ENCODE data around the gene NT5DC1. TPM values are rescaled to one million over a fixed set of nuclear protein-coding genes. Genes with fewer than 3 reads are reported as not detected.
A peak's percentile ranks its signal among the peaks of the same experiment; 100 is the strongest.

Gene NT5DC1
- total RNA-seq (2014; rRNA removed; shearing (Covaris generic)), result 14.0 and 15.4 TPM in 2 replicates

DNA sequence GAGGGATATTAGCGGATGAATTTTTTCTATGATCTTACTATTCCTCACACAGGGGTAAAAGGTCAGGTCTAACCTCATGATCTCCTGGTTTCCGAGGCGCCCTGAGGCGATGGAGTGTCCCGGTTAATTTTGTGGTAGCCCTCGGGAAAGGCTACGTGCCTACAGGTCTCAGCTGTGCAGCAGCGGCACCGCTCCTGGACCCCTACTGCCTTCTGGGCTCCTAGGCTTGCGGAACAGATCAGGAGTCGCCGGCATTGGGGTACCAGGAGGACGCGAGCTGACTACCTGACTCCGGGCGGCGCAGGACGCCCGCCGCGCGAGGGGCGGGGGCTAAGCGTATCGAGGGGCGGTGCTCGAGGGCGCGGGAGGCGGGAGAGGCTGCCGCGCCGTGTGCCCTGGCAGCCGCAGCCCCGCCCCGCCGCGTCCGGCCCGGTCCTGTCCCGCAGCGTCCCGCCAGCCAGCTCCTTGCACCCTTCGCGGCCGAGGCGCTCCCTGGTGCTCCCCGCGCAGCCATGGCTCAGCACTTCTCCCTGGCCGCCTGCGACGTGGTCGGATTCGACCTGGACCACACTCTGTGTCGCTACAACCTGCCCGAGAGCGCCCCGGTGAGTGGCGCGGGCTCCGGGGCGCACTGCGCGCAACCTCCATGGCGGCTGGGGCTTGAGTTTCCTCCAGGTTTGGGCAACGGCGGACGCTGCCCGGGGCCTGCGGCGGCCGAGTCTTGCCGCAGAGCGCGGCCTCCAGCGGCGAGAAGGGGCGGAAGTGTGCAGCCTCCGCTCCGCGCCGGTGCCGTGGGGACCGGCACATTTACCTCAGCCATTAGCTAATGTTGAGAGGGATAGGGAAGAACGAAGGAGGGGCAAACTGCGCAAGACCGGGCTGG is at the start of gene NT5DC1:
Gene NT5DC1, plus strand, starts transcription at position 435 of the 883 bp plus-strand sequence. Its CDS starts 78 bp downstream, at position 513.
- Histone ChIP-seq H3K36me3 (no peaks in the 10 kb centered on the region), H3K4me1 (no peaks in the 10 kb centered on the region), H3K27ac (peak within 1 kb of the TSS; percentile 81), H3K9me3 (replicated peaks) (peaks cover 4% of the 10 kb centered on the region; the same call in 1 of the 2 replicates), H3K27me3 (no peaks in the 10 kb centered on the region), H3K4me3 (peak within 1 kb of the TSS; percentile 83)
- DNase-seq, result peak; percentile 82 to 86

DNA sequence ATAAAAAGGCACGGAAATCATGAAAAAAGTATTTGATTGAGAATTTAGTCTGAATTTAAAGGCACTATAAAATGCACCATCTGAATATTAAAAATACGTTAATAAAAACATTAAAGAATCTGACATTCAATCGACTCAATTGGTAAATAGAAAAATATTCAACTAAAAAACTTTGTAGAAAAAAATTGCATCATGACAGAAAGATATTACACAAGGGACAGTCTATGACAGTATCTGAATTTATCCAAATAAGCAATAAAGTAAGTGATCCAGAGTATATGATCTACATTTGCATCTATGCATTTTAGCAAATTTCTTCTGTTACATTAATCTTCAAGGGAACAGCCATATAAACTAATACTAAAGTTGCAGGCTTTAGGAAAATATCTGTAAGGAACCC is 49.4 kb upstream of the NT5DC1 start:
- Histone ChIP-seq H3K27me3 (no peaks in the 10 kb centered on the region), H3K36me3 (no peaks in the 10 kb centered on the region), H3K4me1 (no peaks in the 10 kb centered on the region), H3K9me3 (replicated peaks) (no peaks in the 10 kb centered on the region), H3K27ac (no peak overlapping the region), H3K4me3 (no peak overlapping the region)
- no peak for DNase-seq

DNA sequence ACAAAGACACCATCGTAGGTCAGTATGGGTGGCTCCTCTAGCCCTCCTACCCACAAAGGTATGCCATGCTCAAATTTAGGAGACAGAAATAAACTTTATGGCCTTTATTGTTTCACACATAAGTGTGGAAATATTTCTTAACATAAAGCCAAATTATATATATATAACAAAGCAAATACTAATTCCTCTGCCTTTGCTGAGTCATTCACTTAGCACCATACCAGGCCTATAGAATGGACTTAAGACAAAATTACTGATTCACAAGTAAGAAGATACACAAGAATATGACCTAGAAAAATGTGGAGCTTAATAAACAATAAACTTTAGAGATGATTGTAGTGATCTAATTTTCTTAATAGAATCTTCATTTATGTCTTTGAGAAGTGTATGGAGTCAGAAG is 45.1 kb upstream of the NT5DC1 start:
- no peaks in the 10 kb centered on the region for H3K9me3 ChIP-seq (replicated peaks)
- DNase-seq, result no peak
- no peak overlapping the region for H3K27ac ChIP-seq
- H3K36me3 ChIP-seq, result no peaks in the 10 kb centered on the region
- no peaks in the 10 kb centered on the region for H3K27me3 ChIP-seq
- H3K4me3 ChIP-seq, result no peak overlapping the region
- no peaks in the 10 kb centered on the region for H3K4me1 ChIP-seq

DNA sequence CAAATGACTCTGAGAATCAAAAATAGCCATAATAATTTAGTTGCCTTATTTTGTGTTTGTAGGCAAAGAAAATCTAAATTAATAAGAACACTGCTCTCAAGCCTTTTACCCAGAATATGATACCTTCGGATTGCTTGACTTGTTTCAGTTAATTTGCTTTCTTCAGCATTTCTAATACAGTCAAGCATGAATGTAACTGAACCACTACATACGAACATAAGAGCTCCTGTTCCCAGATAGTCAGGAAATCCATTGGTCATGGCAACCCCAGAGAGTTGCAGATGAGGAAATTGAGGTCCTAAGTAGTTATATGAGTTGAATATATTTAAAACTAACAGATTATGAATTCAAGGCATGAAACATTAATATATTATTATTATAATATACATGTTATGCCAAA is 42.9 kb upstream of the NT5DC1 start:
- Histone ChIP-seq H3K9me3 (replicated peaks) (no peaks in the 10 kb centered on the region), H3K4me1 (peaks cover 10% of the 10 kb centered on the region), H3K4me3 (no peak overlapping the region; the same call in 1 of the 2 replicates), H3K36me3 (no peaks in the 10 kb centered on the region), H3K27me3 (no peaks in the 10 kb centered on the region), H3K27ac (no peak overlapping the region; the same call in 1 of the 2 replicates)
- DNase-seq, result peak in 1 of 2 experiments; percentile 14

DNA sequence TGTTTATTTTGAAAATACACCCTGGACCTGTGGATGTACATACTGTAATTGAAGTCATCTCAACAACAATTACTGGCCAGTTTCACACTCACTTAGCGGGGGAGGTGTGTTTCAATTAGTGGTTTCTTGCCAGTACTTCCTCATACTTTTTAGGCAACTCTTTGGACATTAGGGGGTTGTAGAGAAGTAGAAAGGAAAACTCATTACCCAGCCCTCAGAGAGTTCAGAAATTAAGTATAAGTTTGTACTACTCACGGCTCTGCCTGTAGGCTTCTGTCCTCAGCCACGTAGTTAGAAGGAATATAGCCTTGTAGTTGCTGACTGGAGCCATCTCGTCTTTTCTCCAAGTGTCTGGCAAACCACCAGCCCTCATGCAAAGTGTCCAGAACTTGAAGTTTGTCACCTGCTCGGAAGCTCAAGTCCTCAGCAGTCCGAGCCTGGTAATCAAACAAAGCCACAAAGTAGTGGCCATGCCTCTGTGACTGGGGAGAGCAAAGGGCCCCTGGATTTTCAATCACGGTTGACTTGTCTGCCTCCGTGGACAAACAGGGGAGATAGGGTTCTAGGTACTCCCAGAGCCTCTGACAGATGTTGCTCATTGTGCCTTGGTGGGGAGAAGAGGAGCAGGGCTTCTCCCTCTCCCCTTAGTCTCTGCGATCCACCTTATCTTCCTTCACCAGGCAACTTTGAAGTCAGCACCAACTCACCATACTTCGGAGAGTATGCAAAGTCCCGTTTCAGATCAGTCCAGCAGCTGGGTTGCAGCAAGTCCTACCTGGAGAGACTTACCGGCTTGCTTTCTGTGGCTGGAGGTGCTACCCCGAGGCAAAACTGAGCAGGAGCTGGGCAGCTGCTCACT is 40.7 kb upstream of the NT5DC1 start:
- Histone ChIP-seq H3K4me3 (peak overlapping the region; percentile 56), H3K4me1 (peaks cover 10% of the 10 kb centered on the region), H3K36me3 (no peaks in the 10 kb centered on the region), H3K27me3 (no peaks in the 10 kb centered on the region), H3K9me3 (replicated peaks) (no peaks in the 10 kb centered on the region), H3K27ac (peak overlapping the region; percentile 47)
- DNase-seq, result peak; percentile 6 to 36

- peak within 1 kb of the TSS; percentile 56 for H3K4me3 ChIP-seq
- peak within 1 kb of the TSS; percentile 47 for H3K27ac ChIP-seq
Measured at GRCh38 chr6:116060572-116061283, 39.9 kb upstream of the NT5DC1 start, which contains the start of gene FRK. Gene FRK (minus strand): TSS chr6:116060891. CDS start chr6:116060311, 580 bp downstream.

DNA sequence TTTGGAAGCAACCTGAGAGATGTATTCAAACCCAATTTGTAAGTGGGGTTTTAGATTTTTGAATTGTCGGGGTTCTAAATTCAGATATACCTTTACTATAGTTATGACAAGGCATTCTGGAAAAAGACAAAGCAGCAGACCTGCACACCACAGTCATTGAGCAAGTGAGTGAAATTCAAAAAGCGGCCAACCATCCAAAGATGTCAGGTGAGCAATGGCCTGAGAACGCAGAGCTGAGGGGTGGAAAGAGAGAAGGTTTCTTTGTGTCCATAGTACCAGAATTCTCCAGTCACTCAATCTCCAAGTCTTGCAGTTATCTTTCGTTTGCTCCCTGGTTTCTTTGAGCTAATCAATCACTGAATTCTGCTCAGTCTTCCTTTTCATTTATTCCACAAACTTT is 38.2 kb upstream of the NT5DC1 start:
- H3K36me3 ChIP-seq, result no peaks in the 10 kb centered on the region
- no peaks in the 10 kb centered on the region for H3K27me3 ChIP-seq
- no peak overlapping the region for H3K4me3 ChIP-seq
- no peaks in the 10 kb centered on the region for H3K9me3 ChIP-seq (replicated peaks)
- peaks cover 10% of the 10 kb centered on the region for H3K4me1 ChIP-seq
- no peak overlapping the region for H3K27ac ChIP-seq
- DNase-seq, result no peak

More at GRCh38 chr6:116060572-116061283, 39.9 kb upstream of the NT5DC1 start, which contains the start of gene FRK:
- no peaks in the 10 kb centered on the region for H3K36me3 ChIP-seq
- no peaks in the 10 kb centered on the region for H3K9me3 ChIP-seq (replicated peaks)
- no peaks in the 10 kb centered on the region for H3K27me3 ChIP-seq
- H3K4me1 ChIP-seq, result peaks cover 10% of the 10 kb centered on the region
- DNase-seq, result peak; percentile 42 to 63

DNA sequence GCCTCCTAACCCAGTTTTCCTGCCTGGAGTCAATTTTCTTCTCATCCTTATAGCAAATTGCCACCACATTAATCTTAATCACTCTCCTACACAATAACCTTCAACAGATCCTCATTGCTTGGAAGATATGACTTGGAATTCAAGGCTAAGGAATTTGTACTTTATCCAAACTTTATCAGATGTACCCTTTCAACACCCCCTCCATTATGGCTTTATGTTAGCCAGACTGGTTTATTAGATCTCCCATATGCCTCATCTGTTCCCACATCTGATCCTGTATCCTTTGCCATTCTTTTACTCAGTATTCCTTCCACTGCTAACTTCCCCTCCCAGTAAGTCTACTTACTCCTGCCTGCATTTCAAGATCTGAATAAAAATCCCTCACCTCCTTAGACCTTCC is 36.0 kb upstream of the NT5DC1 start:
- Histone ChIP-seq H3K27me3 (no peaks in the 10 kb centered on the region), H3K36me3 (no peaks in the 10 kb centered on the region), H3K27ac (no peak overlapping the region), H3K4me3 (no peak overlapping the region), H3K9me3 (replicated peaks) (no peaks in the 10 kb centered on the region), H3K4me1 (peaks cover 10% of the 10 kb centered on the region)
- DNase-seq, result no peak

GRCh38 chr6:116066789-116067188 is 33.9 kb upstream of the NT5DC1 start:
- H3K4me3 ChIP-seq, result no peak overlapping the region
- peaks cover under 1% of the 10 kb centered on the region; the same call in 1 of the 2 replicates for H3K4me1 ChIP-seq
- no peaks in the 10 kb centered on the region for H3K27me3 ChIP-seq

GRCh38 chr6:116070101-116070500 is 30.6 kb upstream of the NT5DC1 start:
- Histone ChIP-seq H3K9me3 (replicated peaks) (no peaks in the 10 kb centered on the region), H3K4me3 (no peak overlapping the region), H3K27ac (no peak overlapping the region), H3K27me3 (no peaks in the 10 kb centered on the region), H3K36me3 (no peaks in the 10 kb centered on the region), H3K4me1 (no peaks in the 10 kb centered on the region)
- no peak for DNase-seq

More at GRCh38 chr6:116066789-116067188, 33.9 kb upstream of the NT5DC1 start:
- H3K27ac ChIP-seq, result no peak overlapping the region
- no peaks in the 10 kb centered on the region for H3K36me3 ChIP-seq
- DNase-seq, result no peak
- H3K9me3 ChIP-seq (replicated peaks), result no peaks in the 10 kb centered on the region

DNA sequence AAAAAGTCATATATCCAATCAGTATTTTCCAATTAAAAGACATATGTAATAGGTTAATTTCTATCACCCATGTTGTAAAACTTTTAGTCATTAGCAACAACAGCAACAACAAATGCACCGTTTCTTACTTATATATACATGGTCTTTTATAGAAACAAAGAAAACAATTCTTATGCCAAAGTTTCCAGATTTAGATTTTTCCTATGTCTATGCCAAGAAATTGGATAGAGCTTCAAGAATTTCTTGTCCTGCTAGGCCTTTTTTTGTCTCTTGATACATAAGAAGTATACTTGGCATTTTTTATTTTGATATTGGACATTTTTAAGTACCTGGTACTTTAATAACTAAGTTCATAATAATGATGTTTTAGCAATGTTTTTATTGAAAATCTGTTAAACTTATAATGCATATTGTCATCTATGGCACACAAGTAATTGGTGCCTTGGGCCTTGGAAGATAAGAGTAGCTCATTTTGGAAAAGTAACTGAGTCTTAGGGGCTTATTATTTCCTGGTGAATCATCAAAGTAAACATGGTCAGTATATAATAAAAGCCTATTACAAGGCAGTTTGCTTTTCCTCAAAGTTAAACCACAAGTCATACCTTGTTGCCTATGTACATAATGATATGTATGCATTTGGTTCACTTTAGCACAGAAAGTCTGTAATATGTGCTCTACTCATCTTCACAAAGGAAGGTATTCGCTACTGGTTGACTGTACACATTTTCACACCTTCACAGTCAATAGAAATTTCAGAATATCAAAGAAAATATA is 29.9 kb upstream of the NT5DC1 start:
- Histone ChIP-seq H3K4me1 (no peaks in the 10 kb centered on the region), H3K27me3 (no peaks in the 10 kb centered on the region), H3K27ac (no peak overlapping the region), H3K4me3 (no peak overlapping the region), H3K9me3 (replicated peaks) (no peaks in the 10 kb centered on the region), H3K36me3 (no peaks in the 10 kb centered on the region)
- DNase-seq, result no peak

DNA sequence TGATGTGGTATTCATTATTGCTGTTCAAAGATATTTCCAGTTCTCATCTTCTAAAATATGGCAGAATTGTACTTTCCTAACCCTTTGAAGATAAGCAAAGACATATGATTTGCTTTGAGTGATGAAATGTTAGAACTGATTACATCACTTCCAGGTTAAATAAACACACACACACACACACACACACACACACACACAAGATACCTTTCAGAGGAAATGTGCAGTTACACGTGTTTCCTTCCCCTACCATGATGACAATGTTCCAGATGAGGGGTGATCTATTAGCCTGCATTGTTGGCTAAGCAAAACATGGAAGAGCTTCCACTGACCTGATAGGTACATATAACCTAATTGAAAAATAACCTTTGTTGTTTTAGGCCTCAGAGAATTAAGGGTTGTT is 28.3 kb upstream of the NT5DC1 start:
- no peaks in the 10 kb centered on the region for H3K9me3 ChIP-seq (replicated peaks)
- no peaks in the 10 kb centered on the region for H3K27me3 ChIP-seq
- DNase-seq, result no peak
- no peak overlapping the region for H3K27ac ChIP-seq
- H3K4me1 ChIP-seq, result no peaks in the 10 kb centered on the region
- H3K36me3 ChIP-seq, result no peaks in the 10 kb centered on the region
- H3K4me3 ChIP-seq, result no peak overlapping the region

DNA sequence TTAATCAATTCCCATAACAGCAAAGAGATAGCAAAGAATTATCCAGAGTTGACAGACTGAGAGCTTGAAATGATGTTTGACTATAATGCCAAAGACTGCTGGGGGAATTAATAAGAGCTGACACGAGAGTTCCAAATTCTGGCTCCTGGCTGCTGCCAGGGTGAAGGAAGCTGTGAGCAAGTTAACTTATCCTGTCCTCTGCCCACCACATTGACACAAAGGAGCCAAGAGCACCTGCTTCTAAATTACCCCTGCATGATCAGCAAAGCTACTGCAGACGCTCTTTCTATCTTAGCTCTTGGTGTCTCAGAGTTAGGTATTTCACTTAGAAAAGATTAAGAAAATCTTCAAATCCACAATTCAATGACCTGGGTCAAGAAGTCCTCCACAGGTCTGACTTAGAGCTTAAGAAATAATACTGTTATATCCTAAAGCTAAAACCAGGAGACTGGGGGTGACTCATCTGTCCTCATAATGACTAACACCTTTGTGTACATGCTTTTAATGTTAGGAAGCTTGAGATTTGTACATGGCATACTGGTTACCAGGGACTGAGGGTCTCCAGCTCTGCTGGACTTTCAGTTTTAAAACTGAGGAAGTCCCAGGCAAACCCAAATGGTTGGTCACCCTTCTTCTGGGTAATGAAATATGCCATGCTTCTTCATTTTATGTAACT is 26.8 kb upstream of the NT5DC1 start:
- H3K27ac ChIP-seq, result no peak overlapping the region
- no peaks in the 10 kb centered on the region for H3K27me3 ChIP-seq
- H3K36me3 ChIP-seq, result no peaks in the 10 kb centered on the region
- DNase-seq, result no peak
- H3K4me1 ChIP-seq, result no peaks in the 10 kb centered on the region
- no peaks in the 10 kb centered on the region for H3K9me3 ChIP-seq (replicated peaks)
- H3K4me3 ChIP-seq, result no peak overlapping the region

Data from SJCRH30 (cell line).